Breast epithelium (tissue), 3 donors: Measurements from ENCODE around the gene CPEB1.

Source experiments
- CTCF ChIP-seq, 3 donors: fragments of 450-650 bp; IDR thresholded peaks; one replicate each; pipeline ENCODE4 v1.5.1; 2016 to 2017; ENCODE audit warnings: antibody characterized with exemption in 3 of 3, mild to moderate bottlenecking in 3 of 3, moderate library complexity in 3 of 3
- POLR2A ChIP-seq: fragments of 450-650 bp; IDR thresholded peaks from one replicate; pipeline ENCODE4 v1.6.1; 2016; ENCODE audit warnings: antibody characterized with exemption, mild to moderate bottlenecking, moderate library complexity
- POLR2AphosphoS5 ChIP-seq, 3 donors: sonication (generic); formaldehyde crosslinking; IDR thresholded peaks; one replicate each; pipeline ENCODE4 v1.6.1; 2017; ENCODE audit warnings: antibody characterized with exemption in 3 of 3

- TF ChIP-seq POLR2A (no peak), CTCF (IDR thresholded peaks at IDR 0.05) (no peak), POLR2AphosphoS5 (IDR thresholded peaks at IDR 0.05) (no peak)
These were observed 4.5 kb upstream of the CPEB1 start for GRCh38 chr15:82651708-82652107.
